Loucy (cell line): ENCODE results near the gene MED13L.

ENCODE experiments used
- H2AFZ ChIP-seq: fragments of 200-600 bp; sonication (generic); 2 replicates; pipeline ENCODE4 v1.6.0; 2016; ENCODE audit warnings: antibody characterized with exemption, mild to moderate bottlenecking, low read length, moderate library complexity
- H3F3A ChIP-seq: fragments of 200-600 bp; 2 replicates; pipeline ENCODE4 v1.6.0; 2016; ENCODE audit warnings: antibody characterized with exemption, low read depth, mild to moderate bottlenecking
- H3K27me3 ChIP-seq: fragments of 200-600 bp; sonication (generic); 2 replicates; pipeline ENCODE4 v1.6.1; 2014; ENCODE audit warnings: low read length, mild to moderate bottlenecking; ENCODE audit not compliant: insufficient read depth, poor library complexity, severe bottlenecking
- H3K36me3 ChIP-seq: fragments of 200-600 bp; sonication (generic); 2 replicates; pipeline ENCODE4 v1.6.1; 2016; ENCODE audit warnings: low read length; ENCODE audit not compliant: insufficient read depth
- H3K4me1 ChIP-seq: fragments of 200-600 bp; sonication (generic); 2 replicates; pipeline ENCODE4 v1.5.1; 2014; ENCODE audit warnings: low read length, mild to moderate bottlenecking; ENCODE audit not compliant: insufficient read depth, poor library complexity, severe bottlenecking
- H3K4me2 ChIP-seq: fragments of 200-600 bp; sonication (generic); 2 replicates; pipeline ENCODE4 v1.6.0; 2014; ENCODE audit warnings: antibody characterized with exemption, low read length, low read depth, mild to moderate bottlenecking; ENCODE audit not compliant: poor library complexity, severe bottlenecking
- H3K4me3 ChIP-seq: fragments of 200-600 bp; sonication (generic); 2 replicates; pipeline ENCODE4 v1.5.1; 2014; ENCODE audit warnings: low read length, mild to moderate bottlenecking, mixed read lengths; ENCODE audit not compliant: poor library complexity, severe bottlenecking
- H3K79me2 ChIP-seq: fragments of 200-600 bp; sonication (generic); 2 replicates; pipeline ENCODE4 v1.6.1; 2014; ENCODE audit warnings: low read length; ENCODE audit not compliant: insufficient read depth
- H3K9ac ChIP-seq: fragments of 200-600 bp; sonication (generic); 2 replicates; pipeline ENCODE4 v1.6.0; 2014; ENCODE audit warnings: mild to moderate bottlenecking, low read depth, low read length, moderate library complexity; ENCODE audit not compliant: poor library complexity, severe bottlenecking
- H3K9me2 ChIP-seq: fragments of 200-600 bp; sonication (generic); replicated peaks from 2 replicates; pipeline ENCODE4 v1.6.1; 2016; ENCODE audit warnings: low read depth, low read length, mixed read lengths
- H3K9me3 ChIP-seq: fragments of 200-600 bp; sonication (generic); 2 replicates; pipeline ENCODE4 v1.6.1; 2014; ENCODE audit warnings: mild to moderate bottlenecking, antibody characterized with exemption, low read length, low read depth; ENCODE audit not compliant: insufficient read depth
- H4K20me1 ChIP-seq: fragments of 200-600 bp; sonication (generic); 2 replicates; pipeline ENCODE4 v1.6.0; 2014; ENCODE audit warnings: antibody characterized with exemption, low read length, mild to moderate bottlenecking; ENCODE audit not compliant: insufficient read depth, poor library complexity, severe bottlenecking
- CTCF ChIP-seq: fragments of 200-600 bp; sonication (generic); conservative IDR thresholded peaks from 2 replicates; pipeline ENCODE4 v1.5.1; 2014; ENCODE audit warnings: mild to moderate bottlenecking, antibody characterized with exemption, low read length
- EZH2phosphoT487 ChIP-seq: fragments of 200-600 bp; IDR thresholded peaks from 2 replicates; pipeline ENCODE4 v1.6.1; 2018; ENCODE audit warnings: antibody characterized with exemption, mild to moderate bottlenecking, moderate library complexity, borderline replicate concordance

Gene MED13L

GRCh38 chr12:116319898-116320621 is 42.6 kb upstream of the MED13L start:
- Histone ChIP-seq H3K27me3 (no peaks in the 10 kb centered on the region), H3K79me2 (no peaks in the 10 kb centered on the region), H3K4me2 (no peak overlapping the region), H3K4me3 (no peak overlapping the region), H3K9me3 (no peaks in the 10 kb centered on the region), H3K4me1 (peaks cover 6% of the 10 kb centered on the region), H3K9me2 (no peaks in the 10 kb centered on the region), H3K36me3 (no peaks in the 10 kb centered on the region), H3F3A (no peaks in the 10 kb centered on the region), H4K20me1 (no peaks in the 10 kb centered on the region), H3K9ac (no peak overlapping the region), H2AFZ (no peak overlapping the region)
- TF ChIP-seq CTCF = no peak
- no peak for TF ChIP-seq EZH2phosphoT487

DNA sequence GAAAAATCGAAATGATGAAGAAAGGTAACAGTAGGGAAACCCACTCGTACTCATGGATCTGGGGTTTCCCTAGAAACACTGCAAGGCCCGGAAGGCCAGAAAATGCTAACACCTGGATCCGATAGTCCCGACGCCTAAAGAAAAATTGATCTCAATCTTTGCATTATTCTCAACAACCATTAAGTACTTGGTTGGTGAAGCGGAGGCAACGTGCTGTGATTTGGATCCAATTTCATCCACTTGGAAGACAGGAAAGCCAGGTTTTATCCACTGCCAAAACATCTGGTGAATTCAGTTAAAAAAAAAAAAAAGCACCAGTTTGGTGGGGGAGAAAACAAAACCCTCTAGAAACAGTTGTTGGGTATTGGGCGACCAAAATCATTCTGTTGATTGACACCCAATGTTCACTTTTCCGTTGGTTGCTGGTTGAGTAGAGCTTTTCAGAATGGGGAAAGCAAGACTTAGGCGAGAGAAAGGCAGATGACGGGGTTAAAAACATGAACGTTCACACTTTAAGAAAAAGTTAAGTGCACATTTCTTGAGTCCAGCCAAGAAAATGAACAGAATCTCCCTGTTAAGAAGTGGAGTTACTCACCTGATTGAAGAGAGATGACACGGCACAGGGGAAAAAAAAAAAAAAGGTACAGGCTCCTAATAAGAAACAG is 41.9 kb upstream of the MED13L start:
- H3K79me2 ChIP-seq = no peaks in the 10 kb centered on the region
- H3K4me3 ChIP-seq = no peak overlapping the region
- H3K36me3 ChIP-seq = no peaks in the 10 kb centered on the region
- no peaks in the 10 kb centered on the region for H3K27me3 ChIP-seq
- H3K4me2 ChIP-seq = no peak overlapping the region
- H3K9me3 ChIP-seq = no peaks in the 10 kb centered on the region
- TF ChIP-seq CTCF = no peak
- TF ChIP-seq EZH2phosphoT487 = no peak
- peaks cover 5% of the 10 kb centered on the region for H3K4me1 ChIP-seq
- H2AFZ ChIP-seq = no peak overlapping the region
- no peaks in the 10 kb centered on the region for H4K20me1 ChIP-seq
- no peaks in the 10 kb centered on the region for H3F3A ChIP-seq
- no peak overlapping the region for H3K9ac ChIP-seq
- H3K9me2 ChIP-seq = no peaks in the 10 kb centered on the region

DNA sequence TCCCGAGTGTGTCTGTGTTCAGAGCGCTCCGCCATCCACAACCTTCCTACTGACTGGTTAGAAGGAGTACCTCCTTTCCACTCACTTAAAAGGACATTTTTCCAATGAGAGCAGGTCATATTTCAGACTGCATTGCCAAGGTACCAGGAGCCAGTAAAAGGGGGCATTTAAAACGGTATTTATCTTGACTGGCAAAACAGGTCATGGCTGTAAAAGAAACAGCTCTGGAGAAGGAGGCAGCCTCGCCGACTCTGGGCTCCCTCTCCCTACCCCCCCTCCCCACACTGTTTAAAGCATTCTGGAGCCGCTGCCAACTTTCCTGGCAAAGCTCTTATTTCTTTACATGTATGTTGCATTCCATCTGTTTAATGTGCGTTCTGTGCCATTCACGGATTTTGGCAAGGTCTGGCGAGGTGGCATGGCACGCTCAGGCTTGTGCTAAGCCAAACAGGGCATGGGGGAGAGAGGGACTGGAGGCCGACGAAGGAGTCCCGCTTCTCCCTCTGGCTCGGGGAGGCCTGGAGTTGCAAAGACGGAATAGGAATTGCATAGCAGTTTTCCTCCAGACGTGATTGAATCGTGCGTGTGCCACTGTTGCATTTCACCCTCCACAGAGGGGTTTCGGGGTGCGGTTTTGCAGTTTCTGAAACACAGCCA is 41.2 kb upstream of the MED13L start:
- H3K4me3 ChIP-seq = no peak overlapping the region
- no peak for TF ChIP-seq EZH2phosphoT487
- no peak for TF ChIP-seq CTCF
- H3K9me2 ChIP-seq = no peaks in the 10 kb centered on the region
- no peaks in the 10 kb centered on the region for H3K79me2 ChIP-seq
- no peaks in the 10 kb centered on the region for H3F3A ChIP-seq
- H3K4me1 ChIP-seq = peaks cover 12% of the 10 kb centered on the region
- no peaks in the 10 kb centered on the region for H3K27me3 ChIP-seq
- H2AFZ ChIP-seq = no peak overlapping the region
- H3K9me3 ChIP-seq = no peaks in the 10 kb centered on the region
- no peak overlapping the region for H3K4me2 ChIP-seq
- H3K36me3 ChIP-seq = no peaks in the 10 kb centered on the region
- no peaks in the 10 kb centered on the region for H4K20me1 ChIP-seq
- H3K9ac ChIP-seq = no peak overlapping the region
